GM18867 (cell line): Measurements from ENCODE around the gene DOCK1.

ENCODE experiments used
- ATAC-seq: cut with Tn5 transposase; IDR thresholded peaks from one replicate; pipeline ENCODE4 v1.9.1; 2021; ENCODE audit warnings: mild to moderate bottlenecking, moderate library complexity; ENCODE audit not compliant: unreplicated experiment

The DOCK1 gene

DNA sequence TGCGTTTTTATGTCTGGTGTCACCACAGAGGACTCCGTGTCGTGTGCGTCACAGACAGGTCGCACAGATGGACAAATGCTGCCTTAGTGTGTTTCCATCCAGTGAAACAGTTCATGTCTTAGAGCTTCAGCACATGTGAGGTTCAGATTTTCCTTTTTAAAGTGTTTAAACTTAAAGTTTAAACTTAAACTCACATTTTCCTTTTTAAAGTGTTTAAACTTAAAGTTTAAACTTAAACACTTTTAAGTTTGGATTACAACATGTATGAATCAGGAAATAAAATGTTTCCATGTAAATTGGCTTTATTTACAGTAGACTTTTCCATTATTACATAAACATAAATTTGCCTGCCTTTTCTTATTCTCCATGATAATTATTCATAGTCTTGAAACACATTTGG is 223.9 kb downstream of the DOCK1 start:
- no peak for ATAC-seq

DNA sequence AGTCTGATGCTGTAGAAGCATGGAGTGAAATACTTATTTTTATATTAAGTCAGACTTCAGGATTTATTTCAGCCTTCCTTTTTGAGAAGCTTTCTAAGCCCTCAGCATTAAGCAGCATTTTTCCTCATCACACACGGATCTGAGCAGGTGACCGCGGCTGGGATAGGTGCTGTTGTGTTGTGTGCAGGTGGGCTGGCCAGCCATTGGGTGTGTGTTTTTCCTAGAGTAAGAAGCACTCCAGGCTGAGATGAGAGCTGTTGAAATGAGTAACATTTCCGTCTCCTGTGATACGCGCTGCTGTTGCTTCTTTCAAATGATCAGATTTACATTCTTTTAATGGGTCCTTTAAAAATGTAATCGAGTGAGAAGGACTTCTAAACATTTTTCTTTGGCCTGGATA is 227.2 kb downstream of the DOCK1 start:
- no peak for ATAC-seq

- no peak for ATAC-seq
Observed at GRCh38 chr10:127133225-127133624, 228.0 kb downstream of the DOCK1 start.

- no peak for ATAC-seq
Observed at GRCh38 chr10:127133672-127134500, 228.7 kb downstream of the DOCK1 start.

- no peak for ATAC-seq
Observed at GRCh38 chr10:127135844-127136577, 230.8 kb downstream of the DOCK1 start.

- no peak for ATAC-seq
Observed at GRCh38 chr10:127137391-127137790, 232.2 kb downstream of the DOCK1 start.

DNA sequence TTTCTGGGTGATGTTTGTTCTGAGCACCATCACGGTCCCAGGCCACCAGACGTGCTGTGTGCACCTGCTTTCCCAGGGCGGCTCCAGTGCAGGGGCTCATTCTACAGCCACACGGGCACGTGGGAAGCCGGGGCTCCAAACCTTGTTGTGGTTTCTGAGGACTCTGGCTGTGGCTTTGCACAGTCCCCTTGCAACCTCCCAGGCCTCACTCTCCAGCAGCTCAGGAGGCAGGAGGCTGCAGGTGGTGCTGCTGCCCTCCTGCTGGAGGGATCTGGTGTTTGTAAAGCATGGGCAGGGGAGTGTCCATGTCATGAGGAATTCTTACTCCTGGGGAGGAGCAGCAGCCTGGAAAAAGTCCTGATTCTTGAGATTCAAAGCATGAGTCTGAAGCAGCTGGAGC is 236.9 kb downstream of the DOCK1 start:
- ATAC-seq: no peak

GRCh38 chr10:127142856-127143255 is 237.6 kb downstream of the DOCK1 start:
- no peak for ATAC-seq

DNA sequence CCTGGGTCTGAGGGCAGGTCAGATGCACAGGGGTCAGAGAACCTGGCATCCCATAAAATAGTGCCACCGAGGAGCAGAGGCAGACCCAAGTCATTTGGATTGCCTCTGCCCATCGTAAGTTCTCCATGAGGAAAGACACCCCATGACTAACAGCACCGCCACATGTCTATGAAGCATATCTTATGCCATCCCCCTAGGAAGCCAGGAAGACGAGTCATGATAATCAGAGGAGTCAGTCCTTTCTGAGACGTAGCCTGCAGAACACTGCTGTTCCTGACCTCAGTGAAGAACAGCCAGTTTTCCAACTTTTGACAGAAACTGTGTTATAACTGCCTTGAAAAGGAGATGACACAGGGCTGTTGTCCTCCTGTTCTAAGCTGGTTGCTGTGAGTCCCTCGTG is 239.9 kb downstream of the DOCK1 start:
- ATAC-seq: no peak

GRCh38 chr10:127146661-127147060 is 241.4 kb downstream of the DOCK1 start:
- ATAC-seq: no peak

- ATAC-seq: no peak
Observed at GRCh38 chr10:127148066-127148932, 243.1 kb downstream of the DOCK1 start.

DNA sequence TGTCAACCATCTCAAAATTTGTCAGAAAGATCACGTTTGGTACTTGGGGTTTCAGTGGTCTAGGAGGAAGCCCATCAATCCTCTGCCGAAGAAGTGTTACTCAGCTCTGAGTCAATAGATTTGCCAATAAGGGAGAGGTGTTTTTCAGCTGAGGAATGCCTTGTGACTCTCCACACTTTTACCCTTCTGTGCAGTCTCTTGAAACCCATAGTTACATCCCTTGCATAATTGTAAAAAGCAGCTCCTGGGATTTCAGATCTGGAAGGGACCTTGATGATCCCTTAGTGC is 243.6 kb downstream of the DOCK1 start:
- ATAC-seq: no peak

DNA sequence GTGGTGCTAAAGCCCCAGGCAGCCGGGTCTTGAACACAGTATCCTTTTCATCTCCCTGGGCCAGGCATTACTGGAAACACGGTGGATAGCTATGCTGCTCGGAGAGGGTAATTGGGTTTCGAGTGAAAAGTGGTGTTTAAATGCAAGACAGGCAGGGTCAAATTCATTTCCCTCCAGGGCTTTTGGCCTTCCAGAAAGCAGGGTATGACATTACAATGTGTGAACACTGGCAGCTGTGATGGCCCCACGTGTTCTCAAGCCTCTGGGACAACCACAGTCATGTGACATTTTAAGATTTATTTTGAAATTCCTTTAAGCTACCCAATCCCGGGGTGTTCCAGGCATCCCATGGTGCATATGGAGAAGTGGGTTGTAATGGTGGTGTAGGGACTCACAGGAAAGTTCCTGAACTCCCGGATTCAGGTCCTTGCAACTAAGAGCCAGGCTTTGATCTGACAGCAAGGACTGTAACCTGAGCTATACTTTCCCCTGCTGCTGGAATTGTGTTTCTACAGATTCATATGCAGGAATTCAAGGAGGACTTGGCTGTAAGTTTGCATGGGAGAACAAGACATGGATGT is 244.4 kb downstream of the DOCK1 start:
- ATAC-seq: no peak

DNA sequence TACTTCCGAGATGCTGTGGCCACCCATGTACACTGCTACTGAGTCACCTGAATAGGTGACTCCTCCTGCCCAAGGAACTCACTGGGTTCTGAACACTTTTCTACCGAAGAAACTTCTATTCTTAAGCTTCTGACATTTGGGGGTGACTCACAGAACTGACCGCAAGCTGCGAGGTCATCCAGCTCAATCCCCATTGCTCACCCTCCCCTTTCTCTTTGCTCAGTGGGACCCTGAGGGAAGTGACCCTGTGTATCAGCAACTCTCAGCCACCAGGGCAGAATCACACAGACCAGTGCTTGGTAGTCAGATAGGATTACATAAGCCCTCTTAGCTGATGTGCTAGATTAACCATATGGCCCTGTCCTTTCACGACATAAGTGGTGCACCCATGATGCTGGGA is 244.9 kb downstream of the DOCK1 start:
- no peak for ATAC-seq

DNA sequence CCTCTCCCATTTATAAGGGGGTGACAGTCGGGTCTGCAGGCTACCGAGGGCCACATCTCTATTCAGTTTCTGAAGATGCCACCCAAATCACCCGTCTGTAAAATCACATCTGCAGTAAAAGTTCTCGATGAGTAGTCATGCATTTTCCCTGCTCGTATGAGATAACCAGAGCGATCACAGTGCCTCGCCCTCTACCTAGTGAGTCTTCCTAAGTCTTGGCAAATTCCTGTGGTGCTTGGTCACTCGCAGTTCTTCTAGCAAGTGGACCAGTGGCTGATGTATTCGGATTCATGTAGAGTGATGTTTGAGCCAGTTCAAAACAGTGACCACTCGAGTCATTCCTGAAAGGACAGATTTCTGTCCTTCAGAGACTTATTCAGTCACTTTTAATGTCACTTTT is 246.3 kb downstream of the DOCK1 start:
- ATAC-seq: no peak

GRCh38 chr10:127151981-127152699 is 246.9 kb downstream of the DOCK1 start:
- no peak for ATAC-seq

- ATAC-seq: no peak
Observed at GRCh38 chr10:127153181-127153580, 248.0 kb downstream of the DOCK1 start.

GRCh38 chr10:127154831-127155620 is 249.8 kb downstream of the DOCK1 start:
- ATAC-seq: no peak

- no peak for ATAC-seq
Observed at GRCh38 chr10:127157089-127157488, 251.9 kb downstream of the DOCK1 start.
